ENCODE measurements around the gene CST9. TPM values are rescaled to one million over a fixed set of nuclear protein-coding genes. Genes with fewer than 3 reads are reported as not detected.

Gene CST9
- total and polyA plus RNA-seq, 2 experiments from 2014 or later, result not detected

- no peaks in the 10 kb centered on the region for H3K9me3 ChIP-seq (ENCODE audit: low read depth)
- TF ChIP-seq CTCF (IDR thresholded peaks at IDR 0.05; ENCODE audit: poor library complexity) (no peak), EZH2phosphoT487 (IDR thresholded peaks at IDR 0.05; ENCODE audit: low read depth, severe bottlenecking, unreplicated experiment) (no peak), EZH2 (IDR thresholded peaks at IDR 0.05; ENCODE audit: borderline replicate concordance) (no peak)
- H3K4me1 ChIP-seq (ENCODE audit: insufficient read depth), result no peaks in the 10 kb centered on the region
- no peak overlapping the region for H3K4me2 ChIP-seq
- H4K20me1 ChIP-seq (ENCODE audit: insufficient read depth, poor library complexity, severe bottlenecking), result no peaks in the 10 kb centered on the region
- no peaks in the 10 kb centered on the region for H3K27me3 ChIP-seq
- no peaks in the 10 kb centered on the region for H3K9me2 ChIP-seq (replicated peaks; ENCODE audit: insufficient read depth)
- DNase-seq (ENCODE audit: low spot score), result no peak
- H3K4me3 ChIP-seq, result no peak overlapping the region
- H3K79me2 ChIP-seq, result no peaks in the 10 kb centered on the region
- no peaks in the 10 kb centered on the region for H3K36me3 ChIP-seq (replicated peaks; ENCODE audit: insufficient read depth, low read depth)
- no peak overlapping the region for H2AFZ ChIP-seq
- no peak overlapping the region for H3K27ac ChIP-seq
Observed at GRCh38 chr20:23574977-23575376, 30.7 kb downstream of the CST9 start.

GRCh38 chr20:23570178-23570760, 35.4 kb downstream of the CST9 start:
- H3K9me2 ChIP-seq (replicated peaks; ENCODE audit: insufficient read depth), result no peaks in the 10 kb centered on the region
- TF ChIP-seq EZH2 (IDR thresholded peaks at IDR 0.05; ENCODE audit: borderline replicate concordance) (no peak), CTCF (IDR thresholded peaks at IDR 0.05; ENCODE audit: poor library complexity) (no peak), EZH2phosphoT487 (IDR thresholded peaks at IDR 0.05; ENCODE audit: low read depth, severe bottlenecking, unreplicated experiment) (no peak)
- H3K27me3 ChIP-seq, result no peaks in the 10 kb centered on the region
- no peak for DNase-seq (ENCODE audit: low spot score)
- no peaks in the 10 kb centered on the region for H3K36me3 ChIP-seq (replicated peaks; ENCODE audit: insufficient read depth, low read depth)
- no peak overlapping the region for H2AFZ ChIP-seq
- no peak overlapping the region for H3K27ac ChIP-seq
- no peaks in the 10 kb centered on the region for H3K4me1 ChIP-seq (ENCODE audit: insufficient read depth)
- H3K4me3 ChIP-seq, result no peak overlapping the region
- H3K4me2 ChIP-seq, result no peak overlapping the region
- H3K9me3 ChIP-seq (ENCODE audit: low read depth), result no peaks in the 10 kb centered on the region
- no peaks in the 10 kb centered on the region for H4K20me1 ChIP-seq (ENCODE audit: insufficient read depth, poor library complexity, severe bottlenecking)
- H3K79me2 ChIP-seq, result no peaks in the 10 kb centered on the region
- WGBS (ENCODE audit: low lambda C conversion rate, missing lambda C conversion rate), result 87% methylated on average over 2 of the region's 2 CpGs

GRCh38 chr20:23569570-23569969, 36.1 kb downstream of the CST9 start:
- H3K4me3 ChIP-seq, result no peak overlapping the region
- no peaks in the 10 kb centered on the region for H3K79me2 ChIP-seq
- DNase-seq (ENCODE audit: low spot score), result no peak
- H3K9me3 ChIP-seq (ENCODE audit: low read depth), result no peaks in the 10 kb centered on the region
- H2AFZ ChIP-seq, result no peak overlapping the region
- no peaks in the 10 kb centered on the region for H3K4me1 ChIP-seq (ENCODE audit: insufficient read depth)
- 100% methylated on average over 1 of the region's 1 CpG for WGBS (ENCODE audit: low lambda C conversion rate, missing lambda C conversion rate)
- H3K9me2 ChIP-seq (replicated peaks; ENCODE audit: insufficient read depth), result no peaks in the 10 kb centered on the region
- H3K27me3 ChIP-seq, result no peaks in the 10 kb centered on the region
- no peaks in the 10 kb centered on the region for H3K36me3 ChIP-seq (replicated peaks; ENCODE audit: insufficient read depth, low read depth)
- no peak overlapping the region for H3K27ac ChIP-seq
- H3K4me2 ChIP-seq, result no peak overlapping the region
- no peaks in the 10 kb centered on the region for H4K20me1 ChIP-seq (ENCODE audit: insufficient read depth, poor library complexity, severe bottlenecking)
- no peak for TF ChIP-seq EZH2phosphoT487 (IDR thresholded peaks at IDR 0.05; ENCODE audit: low read depth, severe bottlenecking, unreplicated experiment)

- TF ChIP-seq EZH2 (IDR thresholded peaks at IDR 0.05; ENCODE audit: borderline replicate concordance) (no peak), EZH2phosphoT487 (IDR thresholded peaks at IDR 0.05; ENCODE audit: low read depth, severe bottlenecking, unreplicated experiment) (no peak), CTCF (IDR thresholded peaks at IDR 0.05; ENCODE audit: poor library complexity) (no peak)
- H3K4me3 ChIP-seq, result no peak overlapping the region
- no peaks in the 10 kb centered on the region for H4K20me1 ChIP-seq (ENCODE audit: insufficient read depth, poor library complexity, severe bottlenecking)
- no peak overlapping the region for H3K4me2 ChIP-seq
- no peaks in the 10 kb centered on the region for H3K9me2 ChIP-seq (replicated peaks; ENCODE audit: insufficient read depth)
- 85% methylated on average over 1 of the region's 1 CpG for WGBS (ENCODE audit: low lambda C conversion rate, missing lambda C conversion rate)
- no peaks in the 10 kb centered on the region for H3K9me3 ChIP-seq (ENCODE audit: low read depth)
- no peaks in the 10 kb centered on the region for H3K79me2 ChIP-seq
- no peaks in the 10 kb centered on the region for H3K27me3 ChIP-seq
- H2AFZ ChIP-seq, result no peak overlapping the region
- no peaks in the 10 kb centered on the region for H3K36me3 ChIP-seq (replicated peaks; ENCODE audit: insufficient read depth, low read depth)
- DNase-seq (ENCODE audit: low spot score), result no peak
- H3K27ac ChIP-seq, result no peak overlapping the region
- H3K4me1 ChIP-seq (ENCODE audit: insufficient read depth), result no peaks in the 10 kb centered on the region
Observed at GRCh38 chr20:23568971-23569330, 36.8 kb downstream of the CST9 start.

Data from hepatocyte (in vitro differentiated cells).